Neural progenitor cell (in vitro differentiated cells): Measurements from ENCODE around the gene SRRM1. TPM values are rescaled to one million over a fixed set of nuclear protein-coding genes. Genes with fewer than 3 reads are reported as not detected.

ENCODE experiments used
- DNase-seq: peaks from one replicate; pipeline ENCODE4 v3.0.0-alpha.2; 2016; ENCODE audit warnings: low spot score
- H2AFZ ChIP-seq: fragments of 200-600 bp; sonication (generic); replicated peaks from 2 replicates; pipeline ENCODE4 v1.6.1; 2016; ENCODE audit warnings: antibody characterized with exemption
- H3F3A ChIP-seq: fragments of 200-600 bp; sonication (generic); 2 replicates; pipeline ENCODE4 v1.6.1; 2016; ENCODE audit warnings: antibody characterized with exemption, low read depth
- H3K27ac ChIP-seq: fragments of 200-600 bp; sonication (generic); 2 replicates; pipeline ENCODE4 v1.5.1; 2016; ENCODE audit warnings: mild to moderate bottlenecking
- H3K27me3 ChIP-seq: fragments of 200-600 bp; sonication (generic); 2 replicates; pipeline ENCODE4 v1.6.1; 2016; ENCODE audit warnings: mild to moderate bottlenecking, moderate library complexity
- H3K36me3 ChIP-seq: fragments of 200-600 bp; sonication (generic); 2 replicates; pipeline ENCODE4 v1.5.1; 2016
- H3K4me1 ChIP-seq: fragments of 200-600 bp; sonication (generic); 2 replicates; pipeline ENCODE4 v1.6.1; 2016; ENCODE audit warnings: mixed run types
- H3K4me2 ChIP-seq: fragments of 200-600 bp; sonication (generic); 2 replicates; pipeline ENCODE4 v1.6.1; 2016
- H3K4me3 ChIP-seq: fragments of 200-600 bp; sonication (generic); 2 replicates; pipeline ENCODE4 v1.5.1; 2016
- H3K79me2 ChIP-seq: fragments of 200-600 bp; sonication (generic); 2 replicates; pipeline ENCODE4 v1.6.1; 2016; ENCODE audit warnings: low read depth
- H3K9ac ChIP-seq: fragments of 200-600 bp; sonication (generic); 2 replicates; pipeline ENCODE4 v1.6.1; 2016
- H3K9me3 ChIP-seq: fragments of 200-600 bp; sonication (generic); 2 replicates; pipeline ENCODE4 v1.5.1; 2016; ENCODE audit warnings: low read depth
- H4K20me1 ChIP-seq: fragments of 200-600 bp; sonication (generic); 2 replicates; pipeline ENCODE4 v1.6.1; 2016; ENCODE audit warnings: low read depth
- H3K27ac Mint-ChIP-seq: 3 replicates; pipeline ENCODE4 v1.8.0; 2021; ENCODE audit warnings: mixed read lengths
- H3K27me3 Mint-ChIP-seq: 2 replicates; pipeline ENCODE4 v1.8.0; 2022; ENCODE audit warnings: low read depth, mild to moderate bottlenecking, inconsistent platforms, moderate library complexity, mixed read lengths; ENCODE audit not compliant: insufficient read depth
- H3K36me3 Mint-ChIP-seq: 3 replicates; pipeline ENCODE4 v1.8.0; 2021; ENCODE audit warnings: mixed read lengths
- H3K4me1 Mint-ChIP-seq: 3 replicates; pipeline ENCODE4 v1.8.0; 2021; ENCODE audit warnings: mixed read lengths
- H3K4me3 Mint-ChIP-seq: 3 replicates; pipeline ENCODE4 v1.8.0; 2021; ENCODE audit warnings: mild to moderate bottlenecking, moderate library complexity, mixed read lengths
- H3K9me3 Mint-ChIP-seq: 3 replicates; pipeline ENCODE4 v1.8.0; 2020; ENCODE audit warnings: mixed read lengths
- CTCF ChIP-seq: fragments of 200-600 bp; sonication (generic); IDR thresholded peaks from 2 replicates; pipeline ENCODE4 v1.5.1; 2017; ENCODE audit warnings: antibody characterized with exemption, mild to moderate bottlenecking
- EZH2 ChIP-seq: fragments of 200-600 bp; sonication (generic); IDR thresholded peaks from 2 replicates; pipeline ENCODE4 v1.6.1; 2017; ENCODE audit warnings: antibody characterized with exemption, mild to moderate bottlenecking, moderate library complexity
- EZH2phosphoT487 ChIP-seq: fragments of 200-600 bp; sonication (generic); IDR thresholded peaks from 2 replicates; pipeline ENCODE4 v1.6.1; 2017; ENCODE audit warnings: antibody characterized with exemption
- total RNA-seq: library from RNA; depleted of rRNA; stranded (reverse); fragments of >200 nt; gene quantifications from 2 replicates; pipeline ENCODE4 v1.2.3, GENCODE V29; 2015; ENCODE audit warnings: low replicate concordance

SRRM1 gene
- total RNA-seq, 1 donor from 2014 or later: 164 TPM

- H3K4me1 Mint-ChIP-seq: peaks cover 6% of the 10 kb centered on the region
- H3K9me3 Mint-ChIP-seq: peaks cover 5% of the 10 kb centered on the region
- no peak for TF ChIP-seq EZH2phosphoT487
- no peak for TF ChIP-seq EZH2
- no peak for TF ChIP-seq CTCF
- no peak overlapping the region for H3K4me2 ChIP-seq
- no peak overlapping the region for H3K27ac Mint-ChIP-seq
- no peaks in the 10 kb centered on the region for H3F3A ChIP-seq
- H3K36me3 Mint-ChIP-seq: no peaks in the 10 kb centered on the region
- H3K9me3 ChIP-seq: no peaks in the 10 kb centered on the region
- H2AFZ ChIP-seq: no peak overlapping the region
- no peaks in the 10 kb centered on the region for H4K20me1 ChIP-seq
- DNase-seq: no peak
- no peak overlapping the region for H3K4me3 Mint-ChIP-seq
- H3K79me2 ChIP-seq: no peaks in the 10 kb centered on the region
- no peak overlapping the region for H3K27ac ChIP-seq
- H3K27me3 Mint-ChIP-seq: peaks cover 6% of the 10 kb centered on the region
- no peak overlapping the region for H3K9ac ChIP-seq
- no peaks in the 10 kb centered on the region for H3K27me3 ChIP-seq
- H3K36me3 ChIP-seq: no peaks in the 10 kb centered on the region
- no peak overlapping the region for H3K4me3 ChIP-seq
- no peaks in the 10 kb centered on the region for H3K4me1 ChIP-seq
Observed at GRCh38 chr1:24692351-24692980, 49.4 kb downstream of the SRRM1 start.

- TF ChIP-seq CTCF (no peak), EZH2phosphoT487 (no peak), EZH2 (no peak)
- Mint-ChIP-seq H3K36me3 (no peaks in the 10 kb centered on the region), H3K27me3 (peaks cover 2% of the 10 kb centered on the region), H3K4me3 (no peak overlapping the region), H3K4me1 (peaks cover 2% of the 10 kb centered on the region), H3K9me3 (peaks cover 5% of the 10 kb centered on the region), H3K27ac (no peak overlapping the region)
- Histone ChIP-seq H3K4me1 (no peaks in the 10 kb centered on the region), H3K79me2 (no peaks in the 10 kb centered on the region), H3K4me3 (no peak overlapping the region), H2AFZ (no peak overlapping the region), H3K4me2 (no peak overlapping the region), H4K20me1 (no peaks in the 10 kb centered on the region), H3K9me3 (no peaks in the 10 kb centered on the region), H3K27me3 (no peaks in the 10 kb centered on the region), H3K27ac (no peak overlapping the region), H3F3A (no peaks in the 10 kb centered on the region), H3K9ac (no peak overlapping the region), H3K36me3 (no peaks in the 10 kb centered on the region)
- DNase-seq: no peak
Observed at GRCh38 chr1:24693827-24694379, 50.8 kb downstream of the SRRM1 start.

- no peak for TF ChIP-seq EZH2
- TF ChIP-seq CTCF: no peak
- no peak for TF ChIP-seq EZH2phosphoT487
- no peak overlapping the region for H3K4me2 ChIP-seq
- no peak overlapping the region for H3K27ac Mint-ChIP-seq
Observed at GRCh38 chr1:24694380-24694843, 51.3 kb downstream of the SRRM1 start.

More at GRCh38 chr1:24694380-24694843, 51.3 kb downstream of the SRRM1 start:
- H4K20me1 ChIP-seq: no peaks in the 10 kb centered on the region
- no peak overlapping the region for H2AFZ ChIP-seq
- H3K9ac ChIP-seq: no peak overlapping the region
- H3F3A ChIP-seq: no peaks in the 10 kb centered on the region
- no peak for DNase-seq
- H3K4me1 Mint-ChIP-seq: peaks cover 5% of the 10 kb centered on the region
- H3K36me3 ChIP-seq: no peaks in the 10 kb centered on the region
- H3K9me3 ChIP-seq: no peaks in the 10 kb centered on the region
- peaks cover 5% of the 10 kb centered on the region for H3K9me3 Mint-ChIP-seq
- no peaks in the 10 kb centered on the region for H3K27me3 ChIP-seq
- no peak overlapping the region for H3K27ac ChIP-seq
- no peaks in the 10 kb centered on the region for H3K4me1 ChIP-seq
- no peaks in the 10 kb centered on the region for H3K79me2 ChIP-seq
- H3K4me3 Mint-ChIP-seq: no peak overlapping the region
- peaks cover 2% of the 10 kb centered on the region for H3K27me3 Mint-ChIP-seq
- no peaks in the 10 kb centered on the region for H3K36me3 Mint-ChIP-seq
- H3K4me3 ChIP-seq: no peak overlapping the region
